NB4 (cell line): Measurements from ENCODE around the gene ADCK1.

Experiments used
- CTCF ChIP-seq: IDR thresholded peaks from one replicate; pipeline ENCODE4 v1.5.1; 2012; ENCODE audit warnings: low read depth, low read length
- MYC ChIP-seq: IDR thresholded peaks from 2 replicates; pipeline ENCODE4 v1.6.1; 2011; ENCODE audit warnings: low read depth, low read length
- POLR2A ChIP-seq: IDR thresholded peaks from 2 replicates; pipeline ENCODE4 v1.6.1; 2011; ENCODE audit warnings: mild to moderate bottlenecking; ENCODE audit not compliant: insufficient read length; ENCODE audit errors: extremely low read depth

- TF ChIP-seq CTCF (no peak), POLR2A (no peak), MYC (no peak)
These were observed 104.2 kb downstream of the ADCK1 start for GRCh38 chr14:77903937-77904617.
